ENCODE data around the gene ERF.

Gene ERF

GRCh38 chr19:42253245-42254088, 1.5 kb downstream of the ERF start:
- no peak for DNase-seq (ENCODE audit: low spot score)

GRCh38 chr19:42252365-42253244, 2.3 kb downstream of the ERF start:
- no peak for DNase-seq (ENCODE audit: low spot score)

DNA sequence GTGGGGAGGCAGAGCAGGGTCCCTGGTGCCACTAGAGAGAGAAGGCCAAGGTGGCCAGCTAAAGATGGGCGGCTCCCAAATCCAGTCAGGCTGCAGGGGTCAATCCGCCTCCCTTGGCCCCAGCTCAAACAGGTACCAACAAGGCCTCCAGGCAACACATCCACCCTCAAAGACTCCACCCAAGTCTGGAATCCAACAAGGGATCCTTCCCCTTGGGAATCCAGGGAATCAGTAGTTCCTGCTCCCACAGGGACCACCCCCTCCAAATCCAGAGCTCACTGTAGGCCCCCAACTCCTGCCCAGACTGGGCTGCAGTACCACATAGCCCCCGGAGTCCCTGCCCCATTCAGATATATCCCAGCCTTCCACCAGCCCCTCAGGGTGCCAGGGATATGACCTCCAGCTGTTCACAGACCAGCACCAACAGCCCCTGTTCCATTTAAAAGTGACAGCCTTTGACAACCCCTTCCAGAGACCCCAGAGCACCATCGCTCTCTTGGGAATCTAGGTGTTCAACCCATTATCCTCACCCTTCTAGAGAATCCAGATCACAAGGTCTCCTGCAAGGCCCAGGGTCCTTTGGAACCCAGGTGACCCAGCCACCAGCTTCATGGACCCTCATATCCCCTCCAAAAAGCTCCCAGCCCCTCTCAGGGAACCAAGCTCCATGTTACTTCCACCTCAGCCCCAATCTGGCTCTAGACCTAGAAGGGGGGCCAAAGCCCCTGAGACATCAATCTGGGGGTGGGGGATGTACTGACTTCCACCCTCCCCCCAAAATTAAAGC, 3.2 kb downstream of the ERF start:
- no peak for DNase-seq (ENCODE audit: low spot score)

GRCh38 chr19:42250666-42251531, 4.0 kb downstream of the ERF start:
- no peak for DNase-seq (ENCODE audit: low spot score)

GRCh38 chr19:42250183-42250665, 4.7 kb downstream of the ERF start:
- DNase-seq (ENCODE audit: low spot score) = no peak

GRCh38 chr19:42249769-42250168, 5.2 kb downstream of the ERF start:
- no peak for DNase-seq (ENCODE audit: low spot score)

DNA sequence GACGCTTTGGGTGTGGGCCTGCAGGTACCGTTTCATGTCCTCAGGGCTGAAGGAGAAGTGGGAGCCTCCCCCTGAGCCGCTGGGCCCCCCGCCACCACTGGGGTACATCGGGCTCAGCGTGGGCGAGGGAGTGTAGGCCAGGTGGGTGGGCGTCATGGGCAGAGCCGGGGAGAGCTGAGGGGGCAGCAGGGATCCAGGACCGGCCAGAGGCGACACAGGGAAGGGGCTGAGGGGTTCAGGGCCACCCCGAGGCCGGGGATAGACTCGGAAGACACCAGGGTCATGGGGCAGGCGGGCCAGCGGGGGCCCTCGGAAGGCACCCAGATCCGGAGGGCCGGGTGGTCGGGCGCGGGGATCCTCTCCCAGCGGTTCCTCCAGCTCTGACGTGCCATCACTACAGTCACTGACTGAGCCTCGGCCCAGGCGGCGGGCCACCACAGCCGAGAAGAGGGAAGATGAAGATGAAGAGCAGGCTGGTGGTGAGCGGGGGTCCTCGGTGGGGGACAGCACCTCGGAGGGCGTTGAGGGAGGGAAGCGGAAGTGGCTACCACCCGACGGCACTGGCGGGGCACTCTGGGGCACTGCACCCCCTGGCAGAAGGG, 5.7 kb downstream of the ERF start:
- DNase-seq (ENCODE audit: low spot score) = no peak

GRCh38 chr19:42248270-42249148, 6.4 kb downstream of the ERF start:
- DNase-seq (ENCODE audit: low spot score) = no peak

DNA sequence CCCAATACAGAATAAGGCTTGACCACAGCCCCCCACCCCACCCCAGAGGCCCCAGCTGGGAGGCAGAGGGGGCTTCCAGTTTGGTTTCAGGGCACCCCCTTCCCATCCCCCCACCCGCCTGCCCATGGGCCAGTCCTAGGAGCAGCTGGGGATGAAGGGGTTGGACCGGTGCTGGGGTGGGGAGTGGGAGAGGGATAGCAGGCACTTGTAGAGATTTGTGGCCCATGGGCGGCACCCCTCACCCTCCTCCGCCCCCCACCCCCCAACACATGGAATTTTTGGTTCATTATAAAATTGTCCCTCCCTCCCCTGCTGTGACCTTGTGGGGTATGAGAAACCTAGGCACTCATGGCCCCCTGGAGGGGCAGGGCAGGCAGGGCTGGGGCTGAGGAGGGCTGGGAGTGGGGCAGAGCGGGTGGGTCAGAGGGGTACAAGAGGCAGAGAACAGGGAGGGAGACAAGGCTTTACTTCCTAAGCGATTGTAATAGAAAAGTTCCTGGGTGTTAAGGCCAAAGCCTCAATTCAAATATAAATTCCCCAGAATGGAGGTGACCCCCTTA, 7.2 kb downstream of the ERF start:
- no peak for DNase-seq (ENCODE audit: low spot score)

GRCh38 chr19:42246922-42247639, 7.8 kb downstream of the ERF start:
- no peak for DNase-seq (ENCODE audit: low spot score)

GRCh38 chr19:42246143-42246921, 8.6 kb downstream of the ERF start:
- peak; percentile 59 for DNase-seq (ENCODE audit: low spot score)

GRCh38 chr19:42245231-42245630, 9.7 kb downstream of the ERF start:
- no peak for DNase-seq (ENCODE audit: low spot score)

- peak; percentile 93 for DNase-seq (ENCODE audit: low spot score)
Observed at GRCh38 chr19:42244347-42245220, 10.3 kb downstream of the ERF start.

DNA sequence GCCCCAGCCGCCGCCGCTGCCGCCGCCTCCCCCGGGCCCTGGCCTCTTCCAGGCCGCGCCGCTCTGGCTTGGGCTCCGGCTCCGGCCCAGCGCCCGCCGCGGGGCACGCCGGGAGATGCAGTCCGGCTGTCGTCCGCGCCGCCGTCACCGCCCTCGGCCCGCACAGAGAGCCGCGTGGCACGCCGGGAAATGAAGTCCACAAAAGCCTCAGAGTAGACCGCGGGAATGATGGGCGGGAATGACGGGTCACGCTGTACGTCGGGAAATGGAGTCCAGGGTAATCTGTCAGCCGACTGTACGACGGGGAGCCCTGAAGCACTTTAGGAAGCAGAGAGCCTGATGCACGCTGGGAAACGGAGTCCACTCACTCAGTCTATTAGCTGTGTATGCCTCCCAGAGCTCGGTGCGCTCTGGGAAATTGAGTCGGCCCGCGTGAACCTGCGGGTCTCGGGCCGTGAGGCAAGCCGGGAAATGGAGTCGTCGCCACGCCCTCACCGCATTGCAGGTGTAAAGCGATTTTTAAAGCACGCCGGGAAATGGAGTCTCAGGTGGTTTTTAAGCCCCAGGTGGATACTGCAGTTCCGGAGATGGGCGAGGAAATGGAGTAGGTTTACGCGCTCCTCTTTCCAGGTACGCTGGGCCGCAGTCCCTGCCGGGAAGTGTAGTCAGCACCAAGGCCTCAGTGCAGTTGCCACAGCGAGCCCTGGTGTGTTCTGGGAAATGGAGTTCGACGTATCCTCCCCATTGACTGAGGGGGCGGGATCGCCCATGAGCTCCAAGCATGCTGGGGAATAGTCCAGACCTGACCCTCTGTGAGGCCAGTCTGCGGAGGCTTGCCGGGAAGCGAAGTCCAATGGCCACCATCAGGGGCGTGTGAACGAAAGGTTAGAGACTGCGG, 12.2 kb downstream of the ERF start, which contains the start of gene GSK3A:
GSK3A (minus strand) TSS at position 91 of the 898 bp plus-strand sequence. CDS start 137 bp downstream, outside the sequence.
- DNase-seq (ENCODE audit: low spot score) = peak; percentile 96

- DNase-seq (ENCODE audit: low spot score) = no peak
Observed at GRCh38 chr19:42242069-42242511, 12.8 kb downstream of the ERF start.

GRCh38 chr19:42241279-42241678, 13.6 kb downstream of the ERF start:
- DNase-seq (ENCODE audit: low spot score) = no peak

Data from kidney capillary endothelial cell (primary cell).